ENCODE data around the gene PCP4.

DNA sequence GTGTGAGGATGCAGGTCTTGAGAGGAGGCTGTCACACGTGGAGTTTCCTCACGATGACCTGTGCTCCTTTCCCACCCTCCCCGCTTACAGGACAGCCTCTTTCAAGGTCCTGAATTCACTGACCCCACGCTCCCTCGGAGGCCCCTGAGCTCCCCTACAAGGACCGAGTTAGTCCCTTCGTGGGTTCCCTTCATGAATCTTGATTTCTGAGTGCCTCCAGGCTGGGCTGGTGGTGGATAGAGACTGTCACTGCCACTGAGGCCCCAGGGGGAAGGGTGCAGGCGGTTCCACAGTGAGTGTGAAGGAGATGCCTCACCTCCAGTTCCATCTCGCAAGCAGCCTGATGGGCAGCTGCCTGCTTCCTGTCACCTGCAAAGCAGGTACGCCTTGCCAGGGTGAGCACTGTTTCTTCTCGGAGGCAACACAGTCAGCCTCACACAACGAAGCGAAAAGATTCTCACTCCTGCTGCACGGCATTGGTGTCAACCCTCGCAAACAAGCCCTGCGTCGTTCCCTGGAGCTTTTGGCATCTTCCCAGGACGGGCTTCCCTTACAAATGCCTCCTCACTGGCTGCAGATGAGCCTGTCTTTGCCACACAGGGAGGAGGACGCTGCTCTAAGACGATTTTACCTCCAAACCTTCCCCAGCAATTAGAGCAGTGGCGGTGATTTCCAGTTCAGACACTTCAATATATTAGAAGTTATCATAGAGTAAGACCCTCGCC lies 26.7 kb upstream of the PCP4 start:
- TF ChIP-seq, protein P1, sequence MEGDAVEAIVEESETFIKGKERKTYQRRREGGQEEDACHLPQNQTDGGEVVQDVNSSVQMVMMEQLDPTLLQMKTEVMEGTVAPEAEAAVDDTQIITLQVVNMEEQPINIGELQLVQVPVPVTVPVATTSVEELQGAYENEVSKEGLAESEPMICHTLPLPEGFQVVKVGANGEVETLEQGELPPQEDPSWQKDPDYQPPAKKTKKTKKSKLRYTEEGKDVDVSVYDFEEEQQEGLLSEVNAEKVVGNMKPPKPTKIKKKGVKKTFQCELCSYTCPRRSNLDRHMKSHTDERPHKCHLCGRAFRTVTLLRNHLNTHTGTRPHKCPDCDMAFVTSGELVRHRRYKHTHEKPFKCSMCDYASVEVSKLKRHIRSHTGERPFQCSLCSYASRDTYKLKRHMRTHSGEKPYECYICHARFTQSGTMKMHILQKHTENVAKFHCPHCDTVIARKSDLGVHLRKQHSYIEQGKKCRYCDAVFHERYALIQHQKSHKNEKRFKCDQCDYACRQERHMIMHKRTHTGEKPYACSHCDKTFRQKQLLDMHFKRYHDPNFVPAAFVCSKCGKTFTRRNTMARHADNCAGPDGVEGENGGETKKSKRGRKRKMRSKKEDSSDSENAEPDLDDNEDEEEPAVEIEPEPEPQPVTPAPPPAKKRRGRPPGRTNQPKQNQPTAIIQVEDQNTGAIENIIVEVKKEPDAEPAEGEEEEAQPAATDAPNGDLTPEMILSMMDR (IDR thresholded peaks at IDR 0.05): no peak
- TF ChIP-seq EZH2 (IDR thresholded peaks at IDR 0.05) (no peak), EZH2phosphoT487 (IDR thresholded peaks at IDR 0.05) (no peak)
